Measurements from ENCODE around the gene NDUFB3. TPM values are rescaled to one million over a fixed set of nuclear protein-coding genes. Genes with fewer than 3 reads are reported as not detected.
"Not testable (repeated sequence)": the region's sequence is repeated elsewhere in the genome, so short reads cannot be mapped to it uniquely, and the experiment has no call there.

Gene NDUFB3
- 134 and 165 TPM in 2 replicates for total RNA-seq (2014; rRNA removed; shearing (Covaris generic))
- polyA plus RNA-seq (2015; cell fraction: cytosol; rRNA removed) = 144 and 145 TPM in 2 replicates
- polyA plus RNA-seq (2015; cell fraction: nucleus; rRNA removed) = 49.4 and 50.7 TPM in 2 replicates

- peak; percentile 92 for DNase-seq (ENCODE audit: low read depth)
These were observed at the start of gene NDUFB3, which contains the start of gene HYCC2 for GRCh38 chr2:201071479-201072200. Gene NDUFB3 (plus strand): TSS chr2:201072001. CDS start chr2:201078883, 6,882 bp downstream. Gene HYCC2 (minus strand): TSS chr2:201071671. CDS start chr2:201024009, 47,662 bp downstream.

- DNase-seq (ENCODE audit: low read depth) = no peak
These were observed 47.3 kb upstream of the NDUFB3 start for GRCh38 chr2:201024518-201024917.

GRCh38 chr2:201034355-201034754 is 37.4 kb upstream of the NDUFB3 start:
- not testable (repeated sequence) for DNase-seq (ENCODE audit: low read depth)

GRCh38 chr2:201038361-201038760 is 33.4 kb upstream of the NDUFB3 start:
- DNase-seq (ENCODE audit: low read depth) = not testable (repeated sequence)

- no peak for DNase-seq (ENCODE audit: low read depth)
These were observed 32.9 kb upstream of the NDUFB3 start for GRCh38 chr2:201038855-201039254.

GRCh38 chr2:201040867-201041628 is 30.8 kb upstream of the NDUFB3 start:
- DNase-seq (ENCODE audit: low read depth) = no peak

- not testable (repeated sequence) for DNase-seq (ENCODE audit: low read depth)
These were observed 29.4 kb upstream of the NDUFB3 start for GRCh38 chr2:201042451-201042850.

GRCh38 chr2:201043050-201043449 is 28.8 kb upstream of the NDUFB3 start:
- DNase-seq (ENCODE audit: low read depth) = not testable (repeated sequence)

- no peak for DNase-seq (ENCODE audit: low read depth)
These were observed 24.9 kb upstream of the NDUFB3 start for GRCh38 chr2:201046881-201047280.

- DNase-seq (ENCODE audit: low read depth) = no peak
These were observed 22.3 kb upstream of the NDUFB3 start for GRCh38 chr2:201049455-201049854.

- no peak for DNase-seq (ENCODE audit: low read depth)
These were observed 14.7 kb upstream of the NDUFB3 start for GRCh38 chr2:201057087-201057521.

GRCh38 chr2:201057715-201058248 is 14.0 kb upstream of the NDUFB3 start:
- DNase-seq (ENCODE audit: low read depth) = no peak

- DNase-seq (ENCODE audit: low read depth) = no peak
These were observed 12.9 kb upstream of the NDUFB3 start for GRCh38 chr2:201058914-201059313.

- DNase-seq (ENCODE audit: low read depth) = no peak
These were observed 11.6 kb upstream of the NDUFB3 start for GRCh38 chr2:201059961-201060755.

- DNase-seq (ENCODE audit: low read depth) = not testable (repeated sequence)
These were observed 8.3 kb upstream of the NDUFB3 start for GRCh38 chr2:201063516-201063915.

- no peak for DNase-seq (ENCODE audit: low read depth)
These were observed 6.9 kb upstream of the NDUFB3 start for GRCh38 chr2:201064797-201065329.

- no peak for DNase-seq (ENCODE audit: low read depth)
These were observed 788 bp upstream of the NDUFB3 start for GRCh38 chr2:201070948-201071478.

GRCh38 chr2:201072201-201072530 is 365 bp downstream of the NDUFB3 start:
- DNase-seq (ENCODE audit: low read depth) = no peak

- DNase-seq (ENCODE audit: low read depth) = no peak
These were observed 1.3 kb downstream of the NDUFB3 start for GRCh38 chr2:201073071-201073470.

GRCh38 chr2:201074996-201075395 is 3.2 kb downstream of the NDUFB3 start:
- DNase-seq (ENCODE audit: low read depth) = no peak

GRCh38 chr2:201084863-201085262 is 13.1 kb downstream of the NDUFB3 start:
- DNase-seq (ENCODE audit: low read depth) = no peak

Measured in HT1080 (cell line).